IPS-18c (cell line): ENCODE results near the gene FXN.
"Not testable (repeated sequence)": the region's sequence is repeated elsewhere in the genome, so short reads cannot be mapped to it uniquely, and the experiment has no call there.

Experiments used
- H3K4me3 ChIP-seq: 2 replicates; pipeline ENCODE4 v1.7.0; 2013; ENCODE audit warnings: low read depth, mild to moderate bottlenecking, low read length, moderate library complexity; ENCODE audit not compliant: insufficient read depth
- H3K9me3 ChIP-seq: one replicate; pipeline ENCODE4 v1.6.1; 2013; ENCODE audit warnings: mild to moderate bottlenecking, low read length, moderate library complexity; ENCODE audit not compliant: control insufficient read depth, insufficient read depth

Gene FXN

GRCh38 chr9:69085569-69086283, 50.2 kb downstream of the FXN start:
- H3K9me3 ChIP-seq: no peaks in the 10 kb centered on the region

GRCh38 chr9:69086312-69086711, 50.8 kb downstream of the FXN start:
- Histone ChIP-seq H3K4me3 (no peak overlapping the region), H3K9me3 (no peaks in the 10 kb centered on the region)

More at GRCh38 chr9:69085569-69086283, 50.2 kb downstream of the FXN start:
- H3K4me3 ChIP-seq: no peak overlapping the region

- no peaks in the 10 kb centered on the region for H3K9me3 ChIP-seq
- no peak overlapping the region for H3K4me3 ChIP-seq
These were observed 51.2 kb downstream of the FXN start for GRCh38 chr9:69086769-69087168.

GRCh38 chr9:69089082-69089481, 53.5 kb downstream of the FXN start:
- Histone ChIP-seq H3K4me3 (no peak overlapping the region), H3K9me3 (no peaks in the 10 kb centered on the region)

- Histone ChIP-seq H3K4me3 (no peak overlapping the region; the same call in 1 of the 2 replicates), H3K9me3 (no peaks in the 10 kb centered on the region)
These were observed 53.9 kb downstream of the FXN start for GRCh38 chr9:69089491-69089890.

GRCh38 chr9:69090140-69090750, 54.7 kb downstream of the FXN start:
- H3K4me3 ChIP-seq: peak overlapping the region; percentile 5; the same call in 1 of the 2 replicates
- no peaks in the 10 kb centered on the region for H3K9me3 ChIP-seq

GRCh38 chr9:69090946-69091345, 55.4 kb downstream of the FXN start:
- Histone ChIP-seq H3K4me3 (no peak overlapping the region), H3K9me3 (no peaks in the 10 kb centered on the region)

- no peak overlapping the region for H3K4me3 ChIP-seq
- H3K9me3 ChIP-seq: no peaks in the 10 kb centered on the region
These were observed 58.0 kb downstream of the FXN start for GRCh38 chr9:69093471-69094103.

- not testable (repeated sequence) for H3K4me3 ChIP-seq, H3K9me3 ChIP-seq
These were observed 59.0 kb downstream of the FXN start for GRCh38 chr9:69094361-69095135.

- Histone ChIP-seq H3K4me3 (no peak overlapping the region), H3K9me3 (no peaks in the 10 kb centered on the region)
These were observed 61.5 kb downstream of the FXN start for GRCh38 chr9:69097064-69097463.

- H3K9me3 ChIP-seq: no peaks in the 10 kb centered on the region
These were observed 62.5 kb downstream of the FXN start for GRCh38 chr9:69097923-69098593.

GRCh38 chr9:69103348-69103996, 67.9 kb downstream of the FXN start:
- H3K4me3 ChIP-seq, H3K9me3 ChIP-seq: not testable (repeated sequence)

More at GRCh38 chr9:69097923-69098593, 62.5 kb downstream of the FXN start:
- H3K4me3 ChIP-seq: no peak overlapping the region

- H3K4me3 ChIP-seq: no peak overlapping the region; the same call in 1 of the 2 replicates
These were observed 69.4 kb downstream of the FXN start for GRCh38 chr9:69104830-69105527.

GRCh38 chr9:69107771-69108170, 72.2 kb downstream of the FXN start:
- H3K9me3 ChIP-seq: no peaks in the 10 kb centered on the region
- H3K4me3 ChIP-seq: no peak overlapping the region

More at GRCh38 chr9:69104830-69105527, 69.4 kb downstream of the FXN start:
- no peaks in the 10 kb centered on the region for H3K9me3 ChIP-seq

GRCh38 chr9:69108706-69109105, 73.2 kb downstream of the FXN start:
- H3K9me3 ChIP-seq, H3K4me3 ChIP-seq: not testable (repeated sequence)

- no peaks in the 10 kb centered on the region for H3K9me3 ChIP-seq
These were observed 73.6 kb downstream of the FXN start for GRCh38 chr9:69109152-69109551.

More at GRCh38 chr9:69109152-69109551, 73.6 kb downstream of the FXN start:
- H3K4me3 ChIP-seq: no peak overlapping the region
